ENCODE data around the gene SLC25A53. TPM values are rescaled to one million over a fixed set of nuclear protein-coding genes. Genes with fewer than 3 reads are reported as not detected.

Gene SLC25A53
- total RNA-seq, 1 donor from 2014 or later, result 4.1 TPM

DNA sequence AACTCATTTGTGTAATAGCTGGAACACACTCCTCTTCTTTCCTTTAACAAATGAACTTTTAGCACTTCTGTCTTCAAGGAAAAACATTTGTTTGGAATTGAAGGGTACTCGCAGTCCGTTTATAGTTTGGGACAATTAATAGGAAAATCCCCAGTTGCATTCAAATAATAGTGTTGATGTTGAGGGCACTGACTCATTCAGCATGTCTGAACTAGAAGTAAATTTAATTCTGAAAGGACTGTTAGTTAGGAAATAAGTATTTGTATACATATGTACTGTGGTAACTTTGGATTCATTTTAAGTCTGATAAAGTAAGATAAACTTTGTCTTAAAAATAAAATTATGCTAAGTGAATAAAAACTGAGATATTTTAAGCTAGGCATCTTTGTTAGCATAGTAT lies 36.7 kb upstream of the SLC25A53 start:
- H3K27me3 Mint-ChIP-seq (ENCODE audit: unreplicated experiment), result no peaks in the 10 kb centered on the region
- no peaks in the 10 kb centered on the region for H3K4me1 Mint-ChIP-seq (ENCODE audit: unreplicated experiment)
- no peak overlapping the region for H3K4me3 Mint-ChIP-seq (ENCODE audit: unreplicated experiment)
- no peak for DNase-seq (ENCODE audit: extremely low spot score, unreplicated experiment)
- peaks cover 11% of the 10 kb centered on the region for H3K36me3 Mint-ChIP-seq (ENCODE audit: unreplicated experiment)
- TF ChIP-seq, protein P1, sequence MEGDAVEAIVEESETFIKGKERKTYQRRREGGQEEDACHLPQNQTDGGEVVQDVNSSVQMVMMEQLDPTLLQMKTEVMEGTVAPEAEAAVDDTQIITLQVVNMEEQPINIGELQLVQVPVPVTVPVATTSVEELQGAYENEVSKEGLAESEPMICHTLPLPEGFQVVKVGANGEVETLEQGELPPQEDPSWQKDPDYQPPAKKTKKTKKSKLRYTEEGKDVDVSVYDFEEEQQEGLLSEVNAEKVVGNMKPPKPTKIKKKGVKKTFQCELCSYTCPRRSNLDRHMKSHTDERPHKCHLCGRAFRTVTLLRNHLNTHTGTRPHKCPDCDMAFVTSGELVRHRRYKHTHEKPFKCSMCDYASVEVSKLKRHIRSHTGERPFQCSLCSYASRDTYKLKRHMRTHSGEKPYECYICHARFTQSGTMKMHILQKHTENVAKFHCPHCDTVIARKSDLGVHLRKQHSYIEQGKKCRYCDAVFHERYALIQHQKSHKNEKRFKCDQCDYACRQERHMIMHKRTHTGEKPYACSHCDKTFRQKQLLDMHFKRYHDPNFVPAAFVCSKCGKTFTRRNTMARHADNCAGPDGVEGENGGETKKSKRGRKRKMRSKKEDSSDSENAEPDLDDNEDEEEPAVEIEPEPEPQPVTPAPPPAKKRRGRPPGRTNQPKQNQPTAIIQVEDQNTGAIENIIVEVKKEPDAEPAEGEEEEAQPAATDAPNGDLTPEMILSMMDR (IDR thresholded peaks at IDR 0.05), result no peak
- no peaks in the 10 kb centered on the region for H3K9me3 Mint-ChIP-seq (ENCODE audit: unreplicated experiment)
- H3K27ac Mint-ChIP-seq (ENCODE audit: unreplicated experiment), result no peak overlapping the region

DNA sequence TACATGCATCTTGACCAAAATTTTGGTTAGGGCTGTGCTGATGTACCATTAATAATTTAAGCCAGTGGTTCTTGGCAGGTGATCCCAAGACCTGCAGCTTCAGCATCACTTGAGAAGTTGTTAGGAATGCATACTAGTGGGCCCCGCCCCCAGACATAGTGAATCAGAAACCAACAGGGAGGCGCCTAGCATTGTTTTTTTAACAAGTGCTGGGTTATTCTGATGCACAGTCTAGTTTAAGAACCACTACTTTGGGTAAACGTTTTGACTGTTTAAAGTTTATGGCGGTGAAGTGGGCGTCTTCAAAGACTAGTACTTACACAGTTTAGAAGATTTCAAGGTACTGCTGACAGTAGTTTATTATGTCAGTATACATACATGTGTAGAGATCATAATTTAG lies 33.0 kb upstream of the SLC25A53 start:
- DNase-seq (ENCODE audit: extremely low spot score, unreplicated experiment), result no peak

DNA sequence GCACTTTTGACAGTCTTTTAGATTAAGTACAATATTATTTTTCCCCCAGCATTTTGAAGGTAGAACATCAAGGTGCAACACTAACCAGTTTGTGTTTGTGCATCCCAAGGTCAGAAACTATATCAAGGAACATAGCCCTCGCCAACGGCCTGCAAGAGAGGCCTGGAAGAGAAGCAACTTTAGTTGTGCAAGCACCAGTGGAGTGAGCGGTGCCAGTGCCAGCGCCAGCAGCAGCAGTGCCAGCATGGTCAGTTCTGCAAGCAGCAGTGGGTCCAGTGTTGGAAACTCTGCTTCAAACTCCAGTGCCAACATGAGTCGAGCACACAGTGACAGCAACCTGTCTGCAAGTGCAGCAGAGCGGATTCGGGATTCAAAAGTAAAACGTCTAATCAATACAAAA lies 31.1 kb upstream of the SLC25A53 start:
- no peaks in the 10 kb centered on the region for H3K9me3 Mint-ChIP-seq (ENCODE audit: unreplicated experiment)
- no peaks in the 10 kb centered on the region for H3K27me3 Mint-ChIP-seq (ENCODE audit: unreplicated experiment)
- H3K36me3 Mint-ChIP-seq (ENCODE audit: unreplicated experiment), result peaks cover 13% of the 10 kb centered on the region
- no peak for DNase-seq (ENCODE audit: extremely low spot score, unreplicated experiment)
- TF ChIP-seq, protein P1 (IDR thresholded peaks at IDR 0.05), result no peak
- no peak overlapping the region for H3K27ac Mint-ChIP-seq (ENCODE audit: unreplicated experiment)
- H3K4me1 Mint-ChIP-seq (ENCODE audit: unreplicated experiment), result no peaks in the 10 kb centered on the region
- no peak overlapping the region for H3K4me3 Mint-ChIP-seq (ENCODE audit: unreplicated experiment)

More for the DNA sequence above, 33.0 kb upstream of the SLC25A53 start:
- Mint-ChIP-seq H3K9me3 (ENCODE audit: unreplicated experiment) (no peaks in the 10 kb centered on the region), H3K27me3 (ENCODE audit: unreplicated experiment) (no peaks in the 10 kb centered on the region), H3K27ac (ENCODE audit: unreplicated experiment) (no peak overlapping the region), H3K36me3 (ENCODE audit: unreplicated experiment) (peaks cover 13% of the 10 kb centered on the region), H3K4me3 (ENCODE audit: unreplicated experiment) (no peak overlapping the region), H3K4me1 (ENCODE audit: unreplicated experiment) (no peaks in the 10 kb centered on the region)
- TF ChIP-seq, protein P1 (IDR thresholded peaks at IDR 0.05), result no peak

DNA sequence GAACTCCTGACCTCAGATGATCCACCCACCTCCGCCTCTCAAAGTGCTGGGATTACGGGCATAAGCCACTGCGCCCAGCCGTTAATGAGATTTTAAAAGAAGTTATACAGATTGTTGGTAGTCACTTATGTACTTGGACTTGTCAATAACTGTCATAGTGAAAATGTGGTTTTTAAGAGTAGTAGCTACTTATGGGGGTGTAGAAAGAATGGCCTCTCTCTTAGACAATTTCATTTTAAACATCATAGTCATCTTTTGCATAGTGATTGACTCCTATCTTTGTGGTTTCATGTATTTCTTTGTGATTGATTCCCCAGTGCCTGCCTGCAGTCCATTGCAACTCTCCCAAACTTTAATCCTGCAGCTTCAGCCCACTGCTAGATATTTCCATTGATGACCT lies 26.9 kb upstream of the SLC25A53 start:
- no peak for DNase-seq (ENCODE audit: extremely low spot score, unreplicated experiment)
- Mint-ChIP-seq H3K27me3 (ENCODE audit: unreplicated experiment) (no peaks in the 10 kb centered on the region), H3K27ac (ENCODE audit: unreplicated experiment) (no peak overlapping the region), H3K9me3 (ENCODE audit: unreplicated experiment) (peaks cover 7% of the 10 kb centered on the region), H3K36me3 (ENCODE audit: unreplicated experiment) (peaks cover 7% of the 10 kb centered on the region), H3K4me1 (ENCODE audit: unreplicated experiment) (no peaks in the 10 kb centered on the region), H3K4me3 (ENCODE audit: unreplicated experiment) (no peak overlapping the region)
- TF ChIP-seq, protein P1 (IDR thresholded peaks at IDR 0.05), result no peak

DNA sequence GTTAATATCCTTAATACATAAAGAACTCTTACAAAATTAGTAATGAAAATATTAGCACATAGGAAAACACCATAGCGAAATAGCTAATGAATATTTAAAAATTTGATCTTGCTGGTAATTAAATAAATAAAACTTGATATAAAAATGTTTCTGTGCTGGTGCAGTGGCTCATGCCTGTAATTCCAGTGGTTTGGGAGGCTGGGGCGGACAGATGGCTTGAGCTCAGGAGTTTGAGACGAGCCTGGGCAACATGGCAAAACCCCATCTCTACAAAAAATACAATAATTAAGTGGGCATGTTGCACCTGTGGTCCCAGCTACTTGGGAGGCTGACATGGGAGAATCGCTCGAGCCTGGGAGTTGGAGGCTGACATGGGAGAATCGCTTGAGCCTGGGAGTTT lies 17.0 kb upstream of the SLC25A53 start:
- no peak overlapping the region for H3K4me3 Mint-ChIP-seq (ENCODE audit: unreplicated experiment)
- H3K27ac Mint-ChIP-seq (ENCODE audit: unreplicated experiment), result no peak overlapping the region
- H3K27me3 Mint-ChIP-seq (ENCODE audit: unreplicated experiment), result no peaks in the 10 kb centered on the region
- H3K4me1 Mint-ChIP-seq (ENCODE audit: unreplicated experiment), result peaks cover 1% of the 10 kb centered on the region
- peaks cover 5% of the 10 kb centered on the region for H3K9me3 Mint-ChIP-seq (ENCODE audit: unreplicated experiment)
- TF ChIP-seq, protein P1 (IDR thresholded peaks at IDR 0.05), result no peak
- no peak for DNase-seq (ENCODE audit: extremely low spot score, unreplicated experiment)
- H3K36me3 Mint-ChIP-seq (ENCODE audit: unreplicated experiment), result peaks cover 13% of the 10 kb centered on the region
